Putamen (tissue), 1 donor: ENCODE results near the gene SERPINA10.
"Not testable (repeated sequence)": the region's sequence is repeated elsewhere in the genome, so short reads cannot be mapped to it uniquely, and the experiment has no call there.

Experiments
- DNase-seq: peaks from one replicate; pipeline ENCODE4 v3.0.0-alpha.2; 2016; ENCODE audit warnings: low spot score

SERPINA10 gene

GRCh38 chr14:94282991-94283723 lies 9.9 kb downstream of the SERPINA10 start:
- no peak for DNase-seq

DNA sequence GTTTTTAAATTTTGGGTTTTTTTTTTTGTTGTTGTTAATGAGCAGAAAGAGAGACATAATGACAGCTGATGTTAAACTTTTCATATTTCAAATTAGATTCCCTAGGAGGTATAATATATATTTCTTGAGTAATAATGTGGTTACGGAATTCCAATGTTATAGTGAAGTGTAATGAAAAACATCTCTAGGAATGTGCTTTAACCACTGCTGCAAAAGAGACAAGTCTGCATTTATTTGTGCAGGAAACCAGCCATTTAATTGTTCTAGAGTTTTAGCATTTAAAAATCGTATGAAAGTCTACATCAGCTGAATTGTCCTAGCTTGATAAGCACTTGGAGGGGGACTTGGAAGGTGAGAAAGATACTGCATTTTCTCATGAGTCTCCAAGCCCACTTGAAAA lies 14.3 kb downstream of the SERPINA10 start:
- DNase-seq = no peak

DNA sequence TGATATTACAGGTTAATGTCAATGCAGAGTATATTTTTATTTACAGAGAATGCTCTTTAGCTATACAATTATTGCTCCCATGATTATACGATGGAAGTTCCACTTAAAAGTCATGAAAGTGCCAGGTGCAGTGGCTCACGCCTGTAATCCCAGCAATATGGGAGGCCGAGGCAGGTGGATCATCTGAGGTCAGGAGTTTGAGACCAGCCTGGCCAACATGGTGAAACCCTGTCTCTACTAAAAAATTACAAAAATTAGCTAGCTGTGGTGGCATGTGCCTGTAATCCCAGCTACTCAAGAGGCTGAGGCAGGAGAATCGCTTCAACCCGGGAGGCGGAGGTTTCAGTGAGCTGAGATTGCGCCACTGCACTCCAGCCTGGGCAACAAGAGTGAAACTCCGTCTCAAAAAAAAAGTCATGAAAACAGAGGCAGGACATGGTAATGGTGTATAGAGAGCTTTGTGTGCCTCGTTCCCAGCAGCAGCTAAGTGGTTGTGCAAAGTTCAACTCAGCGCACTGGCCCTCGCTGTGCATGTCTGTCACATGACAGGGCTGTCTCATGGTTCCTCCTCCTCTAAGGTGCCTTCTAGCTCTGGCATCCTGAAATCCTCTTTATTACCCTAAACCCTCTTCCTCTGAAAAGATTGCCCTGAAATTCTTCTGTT lies 16.0 kb downstream of the SERPINA10 start:
- not testable (repeated sequence) for DNase-seq

GRCh38 chr14:94269156-94269555 lies 23.9 kb downstream of the SERPINA10 start:
- peak; percentile 83 for DNase-seq

- DNase-seq = not testable (repeated sequence)
These were observed 24.5 kb downstream of the SERPINA10 start for GRCh38 chr14:94268582-94268981.

DNA sequence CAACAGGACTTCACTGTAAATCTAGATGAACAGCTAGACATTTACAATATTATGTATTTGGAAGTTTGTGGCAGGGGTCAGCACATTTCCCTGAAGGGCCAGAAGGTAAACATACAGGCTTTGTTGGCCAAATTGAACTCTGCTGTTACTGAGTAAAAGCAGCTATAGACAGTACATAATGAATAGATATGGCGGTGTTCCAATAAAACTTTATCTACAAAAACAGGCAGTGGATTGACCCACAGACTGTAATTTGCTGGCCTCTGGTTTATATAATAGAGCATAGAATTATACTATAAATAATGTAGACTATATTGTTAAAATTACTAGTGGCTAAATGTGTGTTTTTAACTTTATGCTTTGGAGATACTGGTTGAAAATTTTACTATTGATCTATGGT lies 25.7 kb downstream of the SERPINA10 start:
- DNase-seq = no peak

- DNase-seq = not testable (repeated sequence)
These were observed 28.9 kb downstream of the SERPINA10 start for GRCh38 chr14:94264195-94264594.

- no peak for DNase-seq
These were observed 48.9 kb downstream of the SERPINA10 start for GRCh38 chr14:94244182-94244581.

DNA sequence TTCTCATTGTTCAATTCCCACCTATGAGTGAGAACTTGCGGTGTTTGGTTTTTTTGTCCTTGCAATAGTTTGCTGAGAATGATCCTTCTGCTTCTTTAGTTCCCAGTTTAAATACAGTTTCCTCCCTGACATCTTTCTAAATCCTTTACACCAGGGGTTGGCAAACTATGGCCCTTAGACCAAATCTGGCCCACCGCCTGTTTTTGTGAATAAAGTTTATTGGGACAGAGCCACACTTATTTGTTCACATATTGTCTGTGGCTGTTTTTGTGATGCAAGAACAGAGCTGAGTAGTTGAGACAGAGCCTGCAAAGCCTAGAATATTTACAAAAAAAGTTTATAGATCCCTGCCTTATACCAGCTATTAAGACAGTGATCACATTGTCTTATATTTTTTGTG lies 53.7 kb downstream of the SERPINA10 start:
- peak; percentile 9 for DNase-seq

GRCh38 chr14:94237983-94238382 lies 55.1 kb downstream of the SERPINA10 start:
- DNase-seq = no peak

DNA sequence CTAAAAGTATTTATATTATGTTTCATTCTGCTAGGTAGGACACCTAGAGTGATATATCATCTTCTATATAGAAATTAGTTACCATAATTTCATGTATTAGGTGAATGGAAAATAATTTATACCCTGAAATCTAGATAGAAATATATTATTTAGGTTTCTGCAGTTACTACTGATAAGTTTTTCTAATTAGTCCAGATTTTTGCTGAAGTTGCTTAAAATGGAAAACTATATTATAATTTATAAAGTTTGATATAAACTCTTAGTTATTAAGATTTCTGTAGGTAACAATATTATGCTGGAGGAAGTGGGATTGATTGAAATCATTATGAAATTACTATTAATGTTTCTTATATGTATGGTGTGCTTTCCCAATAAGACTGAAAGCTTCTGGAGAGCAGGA lies 56.0 kb downstream of the SERPINA10 start:
- no peak for DNase-seq
